ENCODE results near the gene FANCD2OS.
"Not testable (repeated sequence)": the region's sequence is repeated elsewhere in the genome, so short reads cannot be mapped to it uniquely, and the experiment has no call there.

The FANCD2OS gene

GRCh38 chr3:10108091-10108490, at the start of gene FANCD2OS:
Gene FANCD2OS (minus strand): TSS chr3:10108255. CDS start chr3:10104774, 3,481 bp downstream.
- no peak for DNase-seq (ENCODE audit: low read depth)

GRCh38 chr3:10157031-10157430, 49.0 kb upstream of the FANCD2OS start:
- no peak for DNase-seq (ENCODE audit: low read depth)

GRCh38 chr3:10155658-10156057, 47.6 kb upstream of the FANCD2OS start:
- DNase-seq (ENCODE audit: low read depth), result no peak

GRCh38 chr3:10155123-10155472, 47.0 kb upstream of the FANCD2OS start:
- DNase-seq (ENCODE audit: low read depth), result no peak

GRCh38 chr3:10154335-10155122, 46.5 kb upstream of the FANCD2OS start:
- no peak for DNase-seq (ENCODE audit: low read depth)

GRCh38 chr3:10150987-10151386, 42.9 kb upstream of the FANCD2OS start:
- DNase-seq (ENCODE audit: low read depth), result no peak

- no peak for DNase-seq (ENCODE audit: low read depth)
Measured at GRCh38 chr3:10149226-10149625, 41.2 kb upstream of the FANCD2OS start.

GRCh38 chr3:10145685-10146084, 37.6 kb upstream of the FANCD2OS start:
- DNase-seq (ENCODE audit: low read depth), result no peak

- peak; percentile 9 for DNase-seq (ENCODE audit: low read depth)
Measured at GRCh38 chr3:10142707-10143560, 34.9 kb upstream of the FANCD2OS start.

- no peak for DNase-seq (ENCODE audit: low read depth)
Measured at GRCh38 chr3:10140996-10141546, 33.0 kb upstream of the FANCD2OS start.

- DNase-seq (ENCODE audit: low read depth), result no peak
Measured at GRCh38 chr3:10137178-10137577, 29.1 kb upstream of the FANCD2OS start.

- DNase-seq (ENCODE audit: low read depth), result no peak
Measured at GRCh38 chr3:10136426-10137005, 28.5 kb upstream of the FANCD2OS start.

- not testable (repeated sequence) for DNase-seq (ENCODE audit: low read depth)
Measured at GRCh38 chr3:10135872-10136271, 27.8 kb upstream of the FANCD2OS start.

- no peak for DNase-seq (ENCODE audit: low read depth)
Measured at GRCh38 chr3:10122724-10123123, 14.7 kb upstream of the FANCD2OS start.

- no peak for DNase-seq (ENCODE audit: low read depth)
Measured at GRCh38 chr3:10121064-10121463, 13.0 kb upstream of the FANCD2OS start.

GRCh38 chr3:10119376-10119775, 11.3 kb upstream of the FANCD2OS start:
- DNase-seq (ENCODE audit: low read depth), result no peak

GRCh38 chr3:10116928-10117327, 8.9 kb upstream of the FANCD2OS start:
- DNase-seq (ENCODE audit: low read depth), result no peak

GRCh38 chr3:10116138-10116460, 8.0 kb upstream of the FANCD2OS start:
- peak; percentile 80 for DNase-seq (ENCODE audit: low read depth)

GRCh38 chr3:10115326-10116137, 7.5 kb upstream of the FANCD2OS start, which contains the start of gene BRK1:
Gene BRK1 (plus strand): TSS chr3:10115675. CDS start chr3:10115702, 27 bp downstream.
- peak; percentile 97 for DNase-seq (ENCODE audit: low read depth)

GRCh38 chr3:10106919-10107318, 1.1 kb downstream of the FANCD2OS start:
- DNase-seq (ENCODE audit: low read depth), result no peak

GRCh38 chr3:10099041-10099440, 9.0 kb downstream of the FANCD2OS start:
- no peak for DNase-seq (ENCODE audit: low read depth)

- no peak for DNase-seq (ENCODE audit: low read depth)
Measured at GRCh38 chr3:10093678-10094077, 14.4 kb downstream of the FANCD2OS start.

All from ELR (cell line).